NCI-H1417 treated with DMSO at 0.1 percent for 48 hours (cell line): ENCODE measurements around the gene PADI1.
"Not testable (repeated sequence)": the region's sequence is repeated elsewhere in the genome, so short reads cannot be mapped to it uniquely, and the experiment has no call there.

ENCODE experiments used
- DNase-seq: peaks from one replicate; lab custom pipeline; 2025; lab: John Stamatoyannopoulos, UW

Gene PADI1

DNA sequence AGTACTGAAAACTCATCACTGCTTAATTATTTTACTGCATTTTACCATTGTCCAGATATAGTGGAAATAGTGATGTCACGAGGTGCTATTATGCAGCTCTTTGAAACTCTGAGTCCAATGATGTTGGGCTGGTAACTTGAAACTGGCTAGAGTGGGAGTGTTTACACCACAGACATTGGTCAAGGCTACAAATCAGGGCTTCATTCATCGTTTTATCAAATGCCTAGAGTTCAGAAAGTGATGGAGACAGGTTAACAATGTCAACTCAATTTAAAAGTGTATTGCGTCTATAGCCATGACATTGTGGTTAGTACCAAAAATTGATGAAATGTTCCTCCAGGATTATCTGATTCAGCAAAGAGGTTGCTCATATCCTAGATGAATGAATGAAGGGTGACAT is 12.7 kb downstream of the PADI1 start:
- DNase-seq = no peak

DNA sequence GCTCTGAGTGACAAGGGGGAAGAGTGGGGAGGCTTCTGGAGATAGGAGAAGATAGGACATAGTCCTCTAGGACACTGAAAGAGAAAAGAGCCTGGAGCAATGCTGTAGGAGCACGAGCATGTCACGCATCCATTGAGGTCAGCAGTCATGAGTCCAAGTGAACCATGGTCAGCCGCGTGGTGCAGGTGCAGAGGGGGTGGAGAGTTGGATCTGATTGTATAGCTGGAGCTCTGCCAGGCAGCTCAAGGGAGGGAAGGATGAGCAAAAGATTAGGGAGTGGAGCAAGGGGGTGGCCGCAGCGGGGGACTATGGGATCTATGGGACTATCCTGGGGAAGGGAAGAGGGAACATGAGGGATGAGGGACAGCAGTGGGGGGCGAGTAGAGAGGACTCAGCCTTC is 14.0 kb downstream of the PADI1 start:
- DNase-seq = no peak

DNA sequence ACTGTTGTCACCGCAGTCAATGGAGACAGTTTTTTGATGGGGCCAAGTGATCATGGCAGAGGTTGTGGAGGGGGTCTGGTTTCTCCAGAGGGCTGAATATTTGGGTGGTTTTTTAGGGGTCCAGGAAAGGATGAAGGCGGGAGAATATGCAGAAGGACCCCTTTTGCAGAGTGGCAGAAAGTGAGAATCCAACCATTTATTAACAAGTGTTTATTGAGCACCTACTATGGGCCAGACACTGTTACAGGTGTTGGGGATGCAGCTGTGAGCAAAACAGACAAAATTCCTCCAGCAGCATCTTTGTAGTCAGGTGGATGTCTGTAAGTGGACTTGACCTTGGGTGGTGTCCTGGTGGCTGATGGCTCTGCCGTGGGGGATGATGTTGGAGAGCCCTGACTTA is 15.4 kb downstream of the PADI1 start:
- no peak for DNase-seq

DNA sequence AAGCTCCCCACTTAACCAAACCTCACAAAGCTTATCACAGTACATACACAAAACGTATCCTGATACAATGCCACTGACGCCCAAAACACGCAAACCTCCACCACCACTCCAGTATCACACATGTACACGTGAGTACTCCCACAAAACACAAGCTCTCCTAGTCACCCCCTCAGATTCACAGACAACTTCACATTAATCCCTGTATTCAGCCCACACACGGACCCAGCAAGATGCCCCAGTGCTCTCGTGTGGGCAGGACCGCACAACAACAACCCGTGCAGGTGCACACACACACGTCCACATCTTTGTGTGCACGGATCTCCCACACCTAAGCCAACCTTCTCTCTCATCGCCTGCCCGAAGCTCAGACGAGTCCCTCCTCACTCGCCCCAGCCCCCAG is 17.6 kb downstream of the PADI1 start:
- no peak for DNase-seq

DNA sequence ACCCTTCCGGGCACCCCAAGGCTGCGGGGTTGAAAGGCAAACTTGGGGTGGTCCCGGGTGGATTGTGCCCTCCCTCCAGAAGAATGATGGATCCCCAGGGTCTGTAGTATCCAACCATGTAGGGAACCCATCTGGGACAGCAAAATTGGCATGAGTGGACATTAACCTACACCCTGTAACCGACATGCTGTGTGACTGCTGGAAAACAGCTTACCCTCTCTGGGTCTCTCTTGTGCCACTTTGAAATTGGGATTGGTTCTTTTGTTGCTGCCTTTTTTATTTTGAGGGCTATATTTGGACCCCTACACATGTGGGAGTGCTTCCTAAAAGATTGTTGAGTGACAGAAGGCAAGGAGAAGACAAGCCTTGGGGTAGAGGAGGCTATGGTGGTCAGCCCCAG is 19.5 kb downstream of the PADI1 start:
- DNase-seq = no peak

DNA sequence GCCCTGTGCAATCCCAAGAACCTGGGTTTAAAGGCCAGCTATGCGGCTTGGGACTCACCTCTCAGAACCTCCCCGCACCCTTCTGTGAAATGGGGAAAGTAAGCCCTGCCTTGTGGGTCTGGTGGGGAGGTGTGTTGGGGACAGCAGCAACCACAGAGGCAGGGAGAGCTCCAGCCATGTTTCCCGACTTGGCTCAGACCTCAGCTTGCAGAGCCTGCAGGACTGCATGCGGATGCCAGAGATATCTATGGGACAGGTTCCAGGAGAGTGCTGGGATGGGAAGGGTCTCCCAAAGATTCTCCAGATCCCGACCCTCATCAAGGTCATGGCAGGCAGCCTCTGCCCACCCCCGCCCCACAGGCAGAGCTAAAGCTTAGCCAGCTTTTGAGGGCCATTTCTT is 20.2 kb downstream of the PADI1 start:
- DNase-seq = no peak

DNA sequence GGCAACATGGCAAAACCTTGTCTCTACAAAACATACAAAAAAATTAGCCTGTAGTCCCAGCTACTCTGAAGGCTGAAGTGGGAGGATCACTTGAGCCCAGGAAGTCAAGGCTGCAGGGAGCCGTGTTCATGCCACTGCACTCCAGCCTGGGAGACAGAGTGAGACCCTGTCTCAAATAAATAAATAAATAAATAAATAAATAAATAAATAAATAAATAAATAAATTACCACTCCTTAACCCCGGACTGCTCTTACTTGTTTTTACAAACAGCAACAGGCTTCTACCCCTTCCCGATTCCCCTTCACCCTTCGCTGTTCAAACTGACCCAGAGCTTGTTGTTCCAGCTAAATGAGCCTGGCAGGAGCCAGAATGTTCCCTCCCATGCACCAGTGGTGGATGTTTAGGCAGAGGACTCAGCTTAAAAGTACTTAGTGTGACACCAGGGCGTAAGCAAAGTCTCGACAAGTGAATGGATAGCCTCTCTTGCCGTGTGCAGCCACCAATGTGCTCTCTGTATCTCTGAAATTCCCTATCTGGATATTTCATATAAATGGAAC is 22.5 kb downstream of the PADI1 start:
- no peak for DNase-seq

DNA sequence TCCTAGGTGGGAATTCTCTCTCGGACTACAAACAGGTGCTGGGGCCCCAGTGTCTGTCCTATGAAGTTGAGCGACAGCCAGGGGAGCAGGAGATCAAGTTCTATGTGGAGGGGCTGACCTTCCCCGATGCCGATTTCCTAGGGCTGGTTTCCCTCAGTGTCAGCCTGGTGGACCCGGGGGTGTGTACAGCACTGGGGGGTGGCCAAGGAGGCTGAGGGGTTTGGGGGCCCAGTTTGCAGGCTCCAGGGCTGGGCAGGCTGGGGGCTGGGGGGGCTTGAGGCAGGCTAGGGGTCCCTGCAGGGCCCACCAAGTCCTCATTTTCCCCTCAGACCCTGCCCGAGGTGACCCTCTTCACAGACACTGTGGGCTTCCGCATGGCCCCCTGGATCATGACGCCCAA is 23.7 kb downstream of the PADI1 start:
- no peak for DNase-seq

DNA sequence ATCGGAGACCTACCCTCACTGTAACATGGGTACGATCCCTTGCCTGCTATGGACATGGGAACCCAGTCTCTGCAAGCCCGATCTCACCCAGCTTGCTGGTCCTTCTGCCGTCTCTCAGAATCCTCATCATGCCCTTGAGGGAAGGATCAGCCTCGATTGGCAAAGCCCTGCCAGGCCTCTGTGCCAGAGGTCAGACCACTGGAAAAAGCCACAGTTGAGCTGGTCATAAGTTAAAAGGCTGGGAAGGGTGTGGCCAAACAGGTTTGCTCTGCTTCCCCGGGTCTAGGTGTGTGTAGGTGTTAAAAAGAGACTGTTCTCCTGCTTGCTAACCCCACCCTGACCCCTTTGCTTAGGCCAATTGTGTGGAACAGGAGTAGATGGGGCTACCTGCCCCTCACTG is 24.5 kb downstream of the PADI1 start:
- no peak for DNase-seq

DNA sequence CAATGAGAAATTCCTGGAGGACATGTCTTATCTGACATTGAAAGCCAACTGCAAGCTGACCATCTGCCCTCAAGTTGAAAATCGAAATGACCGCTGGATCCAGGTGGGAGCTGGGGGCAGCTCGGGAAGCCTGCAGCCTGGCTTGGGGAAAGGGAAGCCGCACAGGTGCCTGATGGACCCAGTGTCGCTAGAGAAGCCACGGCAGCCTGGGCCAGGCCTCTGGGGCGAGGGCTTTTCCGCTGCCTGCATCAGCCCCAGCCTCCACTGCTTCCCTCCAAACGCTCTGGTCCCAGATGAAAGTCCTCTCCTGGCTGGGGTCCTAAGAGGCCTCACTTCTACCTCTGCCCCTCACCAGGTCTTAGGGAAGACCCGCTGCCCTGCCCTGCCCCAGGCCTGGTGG is 25.2 kb downstream of the PADI1 start:
- DNase-seq = no peak

DNA sequence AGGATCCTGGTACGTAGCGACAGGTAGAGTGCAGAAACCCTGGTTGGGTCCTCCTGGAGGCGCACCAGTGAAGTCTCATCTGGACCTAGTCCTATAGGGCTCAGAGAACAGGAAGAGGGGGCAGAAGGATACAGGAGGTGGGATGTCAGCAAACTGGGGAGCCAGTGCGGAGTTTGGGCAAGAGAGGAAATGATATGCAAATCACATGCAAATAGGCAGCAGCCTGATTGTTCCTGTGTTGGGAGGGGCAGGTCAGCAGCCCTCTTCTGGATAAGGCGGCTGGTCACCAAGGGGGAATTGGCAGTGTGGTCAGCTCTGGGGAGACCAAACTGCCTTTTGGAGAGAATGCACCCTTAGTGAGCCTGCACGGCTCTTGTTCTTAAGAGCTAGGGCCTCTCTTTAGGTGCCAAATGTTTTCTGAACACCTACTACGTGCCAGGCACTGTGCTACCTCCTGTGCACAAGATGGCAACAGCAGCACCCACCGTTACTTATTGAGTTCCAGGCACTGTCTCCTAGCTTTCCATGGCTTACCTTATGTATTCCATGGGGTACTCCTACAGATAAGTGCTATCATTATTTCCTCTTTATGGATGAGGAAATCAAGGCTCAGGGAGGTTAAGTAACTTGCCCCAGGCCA is 25.9 kb downstream of the PADI1 start:
- DNase-seq = no peak

DNA sequence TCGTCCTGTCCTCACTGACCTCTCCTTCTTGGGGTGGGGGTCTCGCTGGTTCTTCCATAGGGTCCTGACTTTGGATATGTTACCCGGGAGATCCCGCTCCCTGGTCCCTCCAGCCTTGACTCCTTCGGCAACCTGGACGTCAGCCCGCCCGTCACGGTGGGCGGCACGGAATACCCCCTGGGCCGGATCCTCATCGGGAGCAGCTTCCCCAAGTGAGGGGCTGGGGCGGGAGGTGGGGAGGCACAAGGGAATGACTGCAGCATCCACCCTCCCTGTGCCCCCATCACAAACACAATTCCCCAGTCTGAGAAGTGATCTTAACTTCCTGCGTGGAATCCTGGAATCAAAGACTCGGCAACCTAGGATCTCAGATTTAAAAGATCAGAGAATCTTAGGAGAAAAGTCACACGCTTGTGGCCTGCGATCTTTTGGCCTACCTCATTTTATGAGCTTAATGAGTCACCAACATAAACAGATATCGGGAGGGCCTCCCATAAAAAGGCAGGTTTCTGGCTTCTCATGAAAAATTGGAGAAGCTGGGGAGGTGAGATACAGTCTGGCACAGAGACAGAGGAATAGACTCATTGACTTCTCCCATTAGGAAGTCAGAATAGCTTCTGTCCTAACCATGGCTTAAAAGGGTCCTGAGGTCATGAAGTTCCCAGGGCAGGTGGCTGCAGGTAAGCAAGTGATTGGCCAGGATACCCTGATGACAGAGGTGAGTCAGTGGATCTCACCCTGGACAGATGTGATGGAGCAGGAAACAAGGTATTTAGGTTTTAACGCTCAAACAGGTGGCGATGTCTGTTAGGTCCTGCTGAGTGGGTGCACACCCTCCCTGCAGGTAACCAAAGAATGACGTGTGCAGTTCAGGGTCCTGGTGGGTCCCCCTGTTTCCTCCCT is 28.1 kb downstream of the PADI1 start:
- DNase-seq = no peak

DNA sequence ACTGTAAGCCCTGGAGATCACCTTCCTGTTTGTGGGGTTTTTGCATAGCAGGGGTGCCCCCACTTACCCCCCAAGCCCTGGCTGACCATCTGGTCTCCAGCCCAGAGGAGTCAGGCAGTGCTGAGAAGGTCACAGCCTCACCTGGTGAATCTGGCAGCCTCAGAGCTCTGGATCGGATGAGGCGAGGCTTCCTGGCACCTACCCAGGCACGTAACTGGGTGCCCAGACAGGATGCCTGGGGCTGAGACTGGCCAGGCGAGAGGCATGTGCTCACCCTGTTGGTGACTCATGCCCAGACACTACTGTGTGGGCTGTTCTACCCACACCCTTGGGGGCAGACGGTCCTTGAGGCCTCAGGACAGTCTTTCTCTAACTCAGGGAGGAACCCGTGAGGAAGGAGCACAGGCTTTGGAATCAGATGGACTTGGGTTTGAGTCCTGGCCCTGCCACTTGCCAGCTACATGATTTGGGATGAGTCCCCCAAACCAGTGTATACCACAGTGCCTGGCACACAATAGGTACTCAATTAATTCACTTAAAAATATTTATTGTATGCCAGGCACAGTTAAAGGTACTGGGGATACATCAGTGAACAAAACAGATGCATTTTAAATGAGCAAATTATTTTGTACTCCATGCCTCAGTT is 28.9 kb downstream of the PADI1 start:
- DNase-seq = no peak

DNA sequence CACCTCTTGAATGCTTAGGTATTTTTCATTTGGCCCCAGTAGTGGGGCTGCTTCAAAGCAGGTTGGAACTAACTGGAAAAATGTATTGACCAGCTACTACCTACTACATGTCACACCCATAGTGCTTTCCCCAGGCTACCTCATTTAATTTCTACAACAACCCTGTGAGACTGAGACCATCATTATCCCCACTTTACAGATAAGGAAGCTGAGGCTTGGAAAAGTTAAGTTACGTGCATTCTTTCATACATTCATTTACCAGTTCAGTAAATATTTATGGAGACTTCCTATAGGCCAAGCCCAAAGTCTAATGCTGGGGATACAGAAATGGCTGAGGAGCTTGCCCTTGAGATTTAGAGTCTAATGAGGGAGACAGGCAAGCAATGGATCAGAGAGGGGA is 29.5 kb downstream of the PADI1 start:
- DNase-seq = no peak

DNA sequence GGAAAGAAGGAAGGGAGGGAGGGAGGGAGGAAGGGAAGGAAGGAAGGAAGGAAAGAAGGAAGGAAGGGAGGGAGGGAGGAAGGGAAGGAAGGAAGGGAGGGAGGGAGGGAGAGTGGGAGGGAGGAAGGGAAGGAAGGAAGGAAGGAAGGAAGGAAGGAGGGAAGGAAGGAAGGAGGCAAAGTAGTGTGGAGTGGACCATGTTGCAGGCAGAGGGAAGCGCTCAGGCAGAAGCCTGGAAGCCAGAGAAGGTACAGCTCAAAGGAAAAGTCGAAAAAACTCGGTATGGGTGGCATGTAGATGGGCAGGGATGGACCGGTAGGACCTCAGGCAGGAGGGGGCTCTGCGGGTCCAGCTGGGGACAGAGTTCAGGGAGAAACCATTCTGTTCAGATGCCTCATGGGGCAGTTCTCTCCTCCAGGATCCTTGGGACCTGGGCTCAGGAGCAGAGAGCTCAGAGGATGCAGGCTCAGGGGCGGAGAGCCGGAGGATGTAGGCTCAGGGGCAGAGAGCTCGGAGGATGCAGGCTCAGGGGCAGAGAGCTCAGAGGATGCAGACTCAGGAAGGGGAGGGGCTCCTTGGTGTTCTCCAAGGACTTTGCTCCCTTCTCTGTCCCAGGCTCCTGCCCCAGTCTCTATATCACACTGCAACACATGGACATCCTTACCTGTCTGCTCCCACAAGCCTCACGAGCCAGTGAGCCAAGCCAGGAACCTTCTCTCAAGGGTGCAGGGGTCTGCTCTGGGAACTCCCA is 30.4 kb downstream of the PADI1 start:
- DNase-seq = no peak

DNA sequence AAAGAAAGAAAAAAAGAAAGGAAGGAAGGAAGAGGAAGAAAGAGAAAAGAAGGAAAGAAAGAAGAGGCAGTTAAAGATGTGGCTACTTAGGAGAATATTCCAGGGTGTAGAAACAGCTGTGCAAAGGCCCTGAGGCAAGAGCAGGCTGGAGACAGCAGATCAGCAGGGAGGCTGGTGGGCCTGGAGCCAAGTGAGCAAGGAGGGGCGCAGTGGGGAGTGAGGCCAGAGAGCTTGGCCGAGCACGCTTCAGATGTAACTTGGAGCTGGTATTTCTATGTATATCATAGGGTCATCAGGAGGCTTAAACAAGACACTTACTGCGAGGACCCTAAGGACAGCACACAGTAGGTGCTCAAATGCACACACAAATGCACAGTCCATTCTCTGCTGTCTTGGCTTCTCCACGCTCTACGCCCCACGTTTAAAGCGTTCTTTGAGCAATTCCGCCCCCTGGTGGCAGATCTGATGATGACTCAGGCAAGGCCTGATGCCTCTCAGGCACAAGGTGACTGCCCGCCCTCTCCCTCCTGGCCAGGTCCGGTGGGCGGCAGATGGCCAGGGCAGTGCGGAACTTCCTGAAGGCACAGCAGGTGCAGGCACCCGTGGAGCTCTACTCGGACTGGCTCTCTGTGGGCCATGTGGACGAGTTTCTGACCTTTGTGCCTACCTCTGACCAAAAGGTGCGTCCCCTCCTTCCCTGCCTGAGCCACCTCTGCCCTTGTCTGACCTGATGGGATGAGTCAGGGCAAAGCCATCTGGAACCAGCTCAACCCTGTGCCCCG is 32.0 kb downstream of the PADI1 start:
- DNase-seq = no peak

DNA sequence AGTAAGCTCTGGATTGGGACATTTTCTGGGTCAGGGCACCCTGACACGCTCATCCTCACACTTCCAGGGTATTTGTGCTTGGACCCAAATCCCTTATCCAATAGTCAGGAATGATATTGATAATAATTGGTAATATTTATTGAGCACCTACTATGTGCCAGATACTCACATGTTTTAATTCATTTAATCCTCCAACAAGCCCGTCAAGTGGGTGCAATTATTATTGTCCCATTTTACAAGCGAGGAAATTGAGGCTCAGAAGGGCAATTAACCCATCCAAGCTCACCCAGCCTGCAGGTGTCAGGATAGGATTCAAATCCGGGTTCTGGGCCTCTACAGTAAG is 32.6 kb downstream of the PADI1 start:
- DNase-seq = no peak

DNA sequence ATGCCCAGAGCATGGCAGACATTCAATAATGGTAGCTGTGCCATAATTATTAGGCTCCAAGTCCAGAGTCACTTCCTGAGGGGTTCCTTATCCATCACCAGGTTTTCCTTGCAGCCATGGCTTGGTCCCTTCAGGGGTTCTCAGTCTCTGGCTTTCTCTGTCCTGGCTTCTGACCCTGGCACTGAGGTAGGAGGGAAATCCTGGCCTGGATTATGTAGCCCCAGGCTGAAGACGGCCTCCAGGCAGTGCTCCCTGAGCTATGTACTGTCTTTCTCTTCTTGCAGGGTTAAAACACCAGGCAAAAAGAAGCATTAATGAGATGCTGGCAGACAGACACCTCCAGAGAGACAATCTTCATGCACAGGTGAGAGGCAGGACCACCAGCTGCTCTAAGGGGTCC is 34.5 kb downstream of the PADI1 start:
- DNase-seq = no peak

DNA sequence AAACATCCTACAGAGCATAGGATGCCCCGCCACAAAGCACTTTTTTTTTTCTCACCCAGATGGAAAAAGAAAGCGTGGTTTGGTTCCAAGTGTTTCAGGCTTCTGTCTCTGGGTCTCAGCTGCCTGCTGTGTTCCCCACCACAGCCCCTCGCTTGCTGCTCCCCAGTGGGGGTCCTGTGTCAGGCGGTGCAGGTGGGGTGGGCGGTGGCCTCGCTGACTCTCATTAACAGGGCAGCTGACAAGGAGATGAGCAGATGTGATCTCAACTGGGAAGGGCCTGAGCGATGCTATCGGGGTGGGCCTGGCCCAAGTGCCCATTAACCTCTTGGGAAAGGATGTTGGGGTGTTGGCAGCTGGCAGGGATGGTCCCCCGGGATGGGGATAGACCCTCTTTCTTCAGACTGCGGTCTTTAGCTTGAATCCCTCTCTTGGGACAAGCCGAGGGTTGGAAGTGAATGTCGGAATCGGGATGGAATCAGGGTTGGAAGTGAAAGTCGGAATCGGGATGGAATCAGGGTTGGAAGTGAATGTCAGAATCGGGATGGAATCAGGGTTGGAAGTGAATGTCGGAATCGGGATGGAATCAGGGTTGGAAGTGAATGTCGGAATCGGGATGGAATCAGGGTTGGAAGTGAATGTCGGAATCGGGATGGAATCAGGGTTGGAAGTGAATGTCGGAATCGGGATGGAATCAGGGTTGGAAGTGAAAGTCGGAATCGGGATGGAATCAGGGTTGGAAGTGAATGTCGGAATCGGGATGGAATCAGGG is 36.3 kb downstream of the PADI1 start:
- not testable (repeated sequence) for DNase-seq

DNA sequence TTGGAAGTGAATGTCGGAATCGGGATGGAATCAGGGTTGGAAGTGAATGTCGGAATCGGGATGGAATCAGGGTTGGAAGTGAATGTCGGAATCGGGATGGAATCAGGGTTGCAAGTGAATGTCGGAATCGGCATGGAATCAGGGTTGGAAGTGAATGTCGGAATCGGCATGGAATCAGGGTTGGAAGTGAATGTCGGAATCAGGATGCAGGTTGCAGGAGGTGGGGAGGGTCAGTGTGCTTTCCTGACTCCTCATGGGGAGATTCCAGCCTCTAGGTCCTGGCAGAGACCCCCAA is 36.8 kb downstream of the PADI1 start:
- not testable (repeated sequence) for DNase-seq

DNA sequence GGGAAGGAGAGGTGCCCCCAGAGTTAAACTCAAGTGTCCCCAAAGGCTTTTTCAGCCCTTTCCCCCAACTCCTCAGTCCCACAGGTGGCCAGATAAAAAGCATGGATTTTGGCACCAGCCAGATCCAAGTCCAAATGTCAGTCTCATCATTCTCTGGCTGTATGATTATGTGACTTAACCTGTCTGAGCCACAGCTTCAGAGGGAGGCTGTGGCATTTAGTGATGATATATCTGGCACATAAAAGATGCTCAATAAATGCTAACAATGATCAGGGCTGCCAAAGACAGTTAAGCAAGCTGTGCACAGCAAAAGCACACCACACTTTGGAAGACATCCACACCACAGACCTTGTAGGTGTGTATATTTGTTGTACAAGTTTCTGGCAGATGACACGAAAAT is 38.3 kb downstream of the PADI1 start:
- DNase-seq = no peak
